Stimulated activated CD8-positive, alpha-beta memory T cell treated with anti-CD3 and anti-CD28 coated beads, Interleukin-4, amount 100 ng/mL, for 4 hours (primary cell): ENCODE results near the gene DOCK4.

Experiments
- DNase-seq, 2 donors: peaks; one replicate each; pipeline ENCODE4 v3.0.0-alpha.2; 2020; ENCODE audit warnings: low read depth in 2 of 2, low spot score in 1 of 2

DOCK4 gene

DNA sequence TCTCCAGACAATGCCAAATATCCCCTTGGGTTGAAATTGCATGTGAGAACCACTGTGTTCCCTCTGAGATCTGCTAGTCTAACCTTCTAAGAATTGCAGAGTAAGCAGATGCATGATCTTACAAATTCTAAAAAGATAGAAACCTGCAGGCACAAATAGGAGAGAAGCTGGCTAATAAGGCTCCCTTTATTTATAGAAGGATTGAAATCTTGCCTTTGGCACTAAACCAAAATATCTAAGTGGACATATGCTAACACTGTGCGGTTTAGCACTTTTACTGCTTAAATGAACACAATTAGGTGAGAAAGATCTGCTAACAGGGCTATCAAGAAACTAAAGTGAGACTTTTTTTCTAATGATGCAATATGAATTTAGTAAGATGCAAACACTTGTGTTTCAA is 225.5 kb downstream of the DOCK4 start:
- no peak for DNase-seq

DNA sequence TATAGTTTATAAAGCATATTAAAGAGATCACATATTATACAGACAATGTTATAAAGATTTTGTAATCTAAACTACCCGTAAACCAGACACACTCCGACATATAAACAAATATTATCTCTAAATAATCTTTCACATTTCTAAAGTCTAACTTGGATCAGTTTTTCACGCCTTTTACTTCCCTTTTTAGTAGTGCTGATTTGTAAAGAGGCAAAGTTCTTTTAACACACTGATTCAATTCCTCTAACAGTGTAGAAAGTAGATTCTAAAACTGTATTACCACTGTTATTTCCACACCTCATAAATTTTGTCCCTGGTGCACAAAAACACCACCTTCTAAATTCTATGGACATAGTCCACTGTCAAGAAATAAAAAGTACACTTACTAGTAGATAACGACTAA is 230.9 kb downstream of the DOCK4 start:
- DNase-seq = no peak

DNA sequence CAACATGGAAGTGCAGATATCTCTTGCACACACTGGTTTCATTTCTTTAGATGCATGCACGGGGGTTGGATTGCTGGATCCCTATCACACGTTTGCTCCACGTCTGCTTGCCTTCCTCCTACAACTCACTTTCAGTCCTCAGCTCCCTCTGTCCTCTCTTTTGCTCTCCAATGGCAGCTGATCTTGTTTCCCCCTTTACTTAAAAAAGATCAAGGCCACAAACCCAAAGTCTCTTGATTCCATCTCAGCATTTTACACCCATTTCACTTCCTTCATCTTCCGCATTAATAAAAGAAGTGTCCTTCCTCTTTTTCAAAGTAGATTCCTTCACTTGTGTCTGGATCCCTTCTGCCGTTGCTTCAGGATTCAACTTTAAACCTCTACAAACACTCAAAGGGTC is 245.2 kb downstream of the DOCK4 start:
- no peak for DNase-seq

DNA sequence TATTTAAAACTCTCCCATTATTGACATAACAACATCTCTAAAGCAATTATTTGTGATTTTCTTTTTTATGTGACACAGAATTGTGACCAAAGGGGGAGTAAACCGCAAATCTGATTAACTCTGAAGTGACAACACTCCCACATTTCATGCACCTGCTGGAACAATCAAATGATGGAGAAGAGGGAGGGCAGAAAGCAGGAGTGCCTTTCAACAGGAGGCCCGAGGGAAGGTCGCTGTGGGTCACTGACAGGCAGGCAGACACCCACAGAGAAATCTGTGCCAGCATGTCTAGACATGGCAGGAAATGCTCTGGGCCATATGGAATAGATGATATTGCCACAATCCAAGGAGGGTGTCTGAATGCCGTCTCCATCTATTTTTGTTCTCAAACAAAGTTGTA is 247.3 kb downstream of the DOCK4 start:
- no peak for DNase-seq

DNA sequence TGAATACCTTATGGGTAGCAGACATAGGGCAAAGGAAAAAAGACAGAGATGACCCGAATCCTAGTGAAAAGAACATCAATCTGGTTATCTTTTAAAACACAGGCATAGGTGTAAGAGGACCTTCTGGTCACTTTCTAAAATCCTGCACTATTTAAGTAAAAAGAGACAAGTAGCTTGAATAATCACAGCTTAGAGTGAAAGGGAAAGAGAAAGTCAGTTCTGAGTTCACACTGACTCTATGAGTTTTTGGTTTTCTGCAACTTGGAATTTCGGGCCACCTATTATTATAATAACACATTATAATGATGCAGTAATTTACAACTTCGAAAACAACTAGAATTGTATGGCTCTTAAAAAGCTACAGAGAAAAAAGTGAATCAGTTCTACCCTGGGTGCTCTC is 247.8 kb downstream of the DOCK4 start:
- no peak for DNase-seq

DNA sequence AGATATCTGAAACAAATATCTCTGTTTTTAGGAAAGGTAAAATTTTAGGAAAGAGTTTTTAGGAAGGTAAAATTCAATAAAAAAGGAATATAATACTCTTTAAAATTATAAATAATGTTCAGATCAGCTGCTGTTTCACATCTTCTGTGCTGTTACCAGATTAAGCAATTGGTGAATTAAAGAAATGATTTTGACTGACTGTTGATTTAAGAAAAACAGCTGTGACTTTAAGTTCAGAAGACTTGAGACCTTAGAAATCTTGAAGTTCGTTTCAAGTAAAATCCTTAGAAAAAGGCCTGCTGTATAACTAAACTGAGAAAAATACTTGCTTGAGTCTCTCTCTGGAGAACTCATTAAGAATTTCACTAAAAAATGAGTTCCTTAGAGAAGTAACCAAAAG is 250.6 kb downstream of the DOCK4 start:
- DNase-seq = no peak

DNA sequence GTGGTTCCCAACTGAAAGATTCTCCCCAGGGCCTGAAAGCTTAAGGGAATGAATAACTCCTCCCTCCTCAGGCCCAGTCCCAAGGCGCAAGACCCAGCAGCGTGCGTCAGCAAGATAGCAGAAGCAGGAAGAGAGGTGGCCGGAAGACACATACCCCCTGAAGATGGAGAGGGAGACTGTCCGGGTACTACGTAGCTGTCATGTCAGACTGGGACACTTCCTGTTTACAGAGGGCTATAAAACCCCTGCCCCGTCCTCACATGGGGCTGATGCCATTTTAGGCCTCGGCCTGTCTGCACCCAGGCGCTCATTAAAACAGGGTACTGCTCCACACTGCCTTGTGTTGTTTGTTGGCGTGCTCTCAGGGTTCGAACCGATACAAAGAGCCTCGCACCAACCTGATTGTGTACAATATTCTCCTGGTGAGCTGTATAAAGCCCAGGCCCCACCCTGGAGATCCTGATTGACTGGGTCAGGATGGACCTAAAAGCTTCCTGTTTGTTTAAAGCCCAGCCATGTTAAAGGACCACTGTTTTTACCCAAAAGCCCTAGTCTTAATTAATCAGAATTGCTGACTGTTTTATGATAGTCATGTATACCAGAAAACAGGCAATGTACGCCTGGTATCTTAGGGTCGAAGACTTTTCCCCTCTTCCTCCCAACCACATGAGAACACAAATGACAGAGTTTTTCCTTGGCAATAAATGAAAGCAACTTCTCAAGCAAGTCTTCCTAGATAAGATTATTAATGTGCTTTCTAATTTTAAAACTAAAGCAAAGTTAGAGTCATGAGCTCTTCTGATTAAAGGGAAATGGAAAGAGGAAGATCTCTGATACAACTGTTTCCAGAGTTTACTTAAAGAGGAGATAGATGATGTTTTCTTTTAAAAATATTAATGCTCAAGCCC is 251.5 kb downstream of the DOCK4 start:
- DNase-seq = no peak

DNA sequence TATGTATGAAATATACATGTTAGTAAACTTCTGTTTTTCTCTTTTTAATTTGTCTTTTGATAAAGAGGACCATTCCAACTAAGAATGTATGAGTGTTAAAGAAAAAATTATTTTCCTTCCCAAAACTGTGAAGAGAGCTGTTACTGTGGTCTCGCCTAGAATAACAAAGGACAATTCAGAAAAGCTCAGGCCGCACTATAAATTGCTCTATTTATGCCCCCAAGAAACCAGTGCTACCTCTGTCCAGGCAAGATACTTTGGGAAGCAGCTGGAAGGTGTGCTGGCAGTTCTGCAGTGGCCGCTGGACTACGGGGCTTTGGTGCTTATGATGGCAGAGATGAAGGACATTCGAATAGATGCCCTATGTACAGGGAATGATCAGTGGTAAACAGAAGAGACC is 252.1 kb downstream of the DOCK4 start:
- DNase-seq = no peak

DNA sequence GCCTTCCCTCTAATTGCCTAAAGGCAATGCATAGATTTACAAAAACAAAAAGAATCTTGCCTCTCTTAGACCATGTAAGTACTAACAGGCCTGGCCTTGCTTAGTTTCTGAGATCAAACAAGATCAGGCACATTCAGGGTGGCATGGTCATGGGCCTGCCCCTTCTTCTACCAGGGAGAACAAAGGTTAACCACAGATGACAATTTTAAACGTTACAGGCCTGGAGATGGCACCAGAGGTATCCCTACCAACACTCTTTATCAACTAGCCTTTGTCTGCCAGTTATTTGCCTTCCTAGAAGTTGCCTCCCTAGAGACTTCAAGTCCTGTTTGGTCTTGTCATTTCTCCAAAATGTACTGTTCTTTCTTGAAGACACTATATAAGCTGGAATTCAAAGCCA is 252.6 kb downstream of the DOCK4 start:
- DNase-seq = no peak

DNA sequence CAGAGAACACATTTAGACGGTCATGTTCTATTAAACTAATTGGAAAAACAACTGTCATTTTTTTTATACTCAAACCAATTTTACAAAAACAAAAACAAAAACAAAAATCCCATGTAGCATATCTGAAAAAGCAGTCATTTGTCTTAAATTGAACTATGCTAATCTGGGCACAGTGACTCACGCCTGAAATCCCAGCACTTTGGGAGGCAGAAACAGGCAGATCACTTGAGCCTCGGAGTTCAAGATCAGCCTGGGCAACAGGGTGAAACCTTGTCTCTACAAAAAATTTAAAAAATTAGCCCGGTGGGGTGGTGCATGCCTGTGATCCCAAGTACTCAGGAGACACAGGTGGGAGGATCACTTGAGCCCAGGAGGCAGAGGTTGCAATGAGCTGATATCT is 253.4 kb downstream of the DOCK4 start:
- DNase-seq = no peak

DNA sequence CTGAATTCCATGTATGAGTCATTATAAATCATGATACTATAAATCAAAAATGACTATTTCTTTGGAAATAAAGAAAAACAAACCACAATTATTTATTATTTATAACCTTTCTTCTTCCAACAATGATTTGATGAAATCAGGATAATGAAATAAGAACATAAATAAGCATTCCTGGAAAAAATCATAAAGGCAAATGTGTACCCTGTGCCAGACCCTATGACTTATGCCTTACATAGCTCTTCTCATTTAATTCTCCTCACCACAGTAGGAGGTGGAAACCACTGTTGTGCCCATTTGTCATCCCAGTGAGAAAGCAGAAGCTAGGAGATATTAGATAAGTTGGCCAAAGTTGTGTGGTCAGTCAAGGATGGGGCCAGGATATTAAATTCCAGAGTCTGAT is 255.1 kb downstream of the DOCK4 start:
- DNase-seq = no peak

DNA sequence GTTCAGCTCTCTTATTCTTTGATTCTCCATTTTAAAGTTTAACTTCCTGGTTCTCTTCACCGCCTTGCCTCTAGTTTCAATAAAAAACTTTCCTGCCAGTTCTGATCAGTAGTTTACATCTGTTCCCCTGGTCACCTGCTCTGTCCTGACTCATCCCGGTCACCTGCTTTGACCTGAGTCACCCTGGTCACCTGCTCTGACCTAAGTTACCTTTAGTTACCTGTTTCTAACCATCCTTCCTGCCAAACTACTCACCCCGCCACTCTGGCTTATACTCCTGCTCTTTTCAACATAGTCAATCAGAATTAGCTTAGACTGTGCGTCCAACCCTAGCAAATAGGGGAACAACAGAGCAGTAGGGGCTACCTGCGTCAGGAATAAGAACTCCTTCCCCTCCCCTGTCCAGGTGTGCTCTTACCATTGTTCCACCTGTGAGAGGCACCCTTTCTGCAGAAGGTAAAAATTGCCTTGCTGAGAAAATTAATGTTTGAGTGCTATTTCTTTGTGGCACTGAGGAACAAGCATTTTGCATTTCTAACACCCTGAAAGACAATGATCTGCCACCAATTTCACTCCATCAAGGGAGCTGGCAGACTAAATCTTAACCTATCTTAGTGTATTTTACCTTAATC is 263.6 kb downstream of the DOCK4 start:
- no peak for DNase-seq

DNA sequence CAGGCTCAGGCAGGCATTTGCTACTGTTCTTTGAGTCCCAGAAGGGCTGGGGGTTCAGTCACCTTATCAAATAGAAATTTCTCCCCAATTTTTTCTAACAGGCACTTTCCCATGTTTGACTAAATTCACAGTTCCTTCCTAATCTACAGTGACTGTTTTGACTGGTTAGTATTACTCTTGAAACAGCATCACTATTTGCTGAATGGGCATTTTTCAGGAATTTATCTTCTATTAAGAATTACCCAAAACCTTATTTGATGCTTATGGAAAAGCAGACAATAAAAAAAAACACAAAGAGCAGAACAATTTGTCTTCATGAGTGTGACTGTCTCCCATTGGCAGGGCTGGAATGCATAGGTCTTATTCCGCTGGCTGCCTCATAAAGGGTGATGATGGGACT is 269.0 kb downstream of the DOCK4 start:
- no peak for DNase-seq

DNA sequence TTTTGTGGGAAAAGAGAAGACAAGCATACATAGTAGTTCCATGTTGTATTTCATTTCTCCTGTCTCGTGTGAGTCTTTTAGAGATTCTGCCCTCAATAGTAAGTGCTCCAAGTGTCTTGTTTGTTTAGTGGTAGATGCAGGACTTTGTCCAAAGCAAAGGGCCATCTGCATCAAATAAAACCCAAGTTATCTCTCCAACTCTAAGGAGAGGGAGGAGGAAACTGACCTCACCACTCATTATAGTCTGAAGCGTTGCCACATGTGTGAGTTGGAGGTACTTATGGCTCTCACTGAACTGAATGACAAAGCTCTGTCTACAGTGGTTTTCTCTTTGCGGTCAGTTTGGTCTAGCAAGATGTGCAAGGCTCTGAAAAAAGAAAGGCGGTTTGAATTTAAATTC is 272.6 kb downstream of the DOCK4 start:
- DNase-seq = no peak

DNA sequence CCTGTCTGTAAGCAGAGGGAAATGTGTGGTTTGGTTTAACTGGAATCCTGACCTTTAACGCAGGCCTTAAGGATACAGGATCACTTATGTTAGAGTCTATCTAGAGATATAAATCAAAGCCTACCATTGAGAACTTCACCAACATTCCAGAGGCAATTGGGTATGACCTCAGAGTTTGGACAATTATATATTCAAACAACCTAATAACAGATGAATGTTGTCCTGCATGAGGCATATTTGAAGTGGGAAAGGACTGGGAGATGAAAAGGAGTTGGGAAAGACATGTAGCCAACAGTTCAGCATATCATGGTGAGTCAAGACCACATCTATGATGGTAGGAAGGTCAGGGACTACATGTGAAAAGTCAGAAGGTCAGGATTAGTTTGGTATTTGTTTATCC is 274.2 kb downstream of the DOCK4 start:
- DNase-seq = no peak

DNA sequence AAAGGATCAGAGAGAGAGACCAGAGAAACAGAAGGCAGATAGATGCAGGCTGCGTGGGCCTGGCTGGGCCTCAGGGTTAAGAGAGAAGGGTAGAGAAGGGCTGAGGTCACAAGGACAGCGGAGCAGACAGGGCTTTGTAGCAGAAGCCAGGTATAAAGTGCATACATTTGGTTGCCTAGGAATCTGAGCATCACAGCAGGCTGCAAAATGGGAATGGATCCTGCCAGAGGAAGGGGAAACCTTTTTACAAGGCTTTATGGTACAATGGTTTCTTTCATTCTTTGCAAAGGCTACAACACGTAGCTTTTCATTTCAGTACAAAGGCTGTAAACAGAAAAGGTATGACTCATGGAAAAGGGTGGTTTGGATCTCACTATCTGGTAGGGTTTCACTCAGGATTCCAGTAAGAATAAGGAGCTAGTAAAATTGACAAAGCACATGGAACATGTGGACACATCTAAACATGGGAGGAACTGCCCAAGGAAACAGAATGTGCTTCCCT is 275.1 kb downstream of the DOCK4 start:
- no peak for DNase-seq

DNA sequence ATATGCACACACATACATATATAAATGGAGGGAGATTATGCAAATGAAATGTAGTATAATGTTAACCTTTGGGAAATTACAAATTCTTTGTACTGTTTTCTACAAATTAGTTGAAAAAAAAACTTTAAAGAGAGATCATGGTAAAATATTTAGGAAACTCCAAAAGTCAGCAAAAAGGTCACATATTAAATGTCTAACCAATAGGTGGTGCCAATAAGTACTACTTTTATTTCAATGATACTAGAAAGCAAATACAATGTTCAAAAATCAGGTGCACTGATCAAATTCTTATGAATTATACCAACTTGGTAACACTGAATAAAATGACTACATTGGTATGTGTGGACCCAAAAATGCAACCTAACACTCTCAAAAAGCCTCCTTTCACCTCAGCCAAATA is 276.9 kb downstream of the DOCK4 start:
- no peak for DNase-seq

DNA sequence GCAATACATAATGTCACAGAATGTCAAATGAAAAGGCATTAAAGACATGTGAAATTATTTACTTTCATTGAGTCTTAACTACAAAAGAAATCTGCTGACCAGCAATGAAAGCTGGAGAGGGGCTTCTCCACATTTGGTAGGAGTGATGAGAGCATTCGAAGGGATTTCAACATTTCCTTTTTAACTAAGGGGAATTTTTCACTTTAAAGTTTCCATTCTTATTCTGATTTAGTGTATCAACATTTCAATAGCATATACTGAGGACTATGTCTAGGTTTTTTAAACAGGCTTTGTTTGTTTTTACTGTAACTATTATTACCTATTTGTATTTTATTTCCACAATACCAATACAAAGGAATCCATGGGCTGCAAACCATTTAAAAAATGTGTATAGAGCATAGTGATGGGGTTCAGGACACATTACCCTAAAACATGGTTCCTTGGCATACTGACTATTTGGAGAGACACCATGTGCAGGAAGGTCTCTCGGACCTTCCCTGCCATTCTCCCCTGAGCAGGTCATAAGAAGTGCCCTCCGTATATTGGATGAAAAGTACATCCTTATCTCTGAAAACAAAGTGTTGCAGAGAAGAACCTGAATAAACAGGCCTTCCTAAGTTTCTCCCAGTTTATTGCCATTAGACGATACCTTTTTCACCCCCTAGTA is 278.7 kb downstream of the DOCK4 start:
- no peak for DNase-seq

DNA sequence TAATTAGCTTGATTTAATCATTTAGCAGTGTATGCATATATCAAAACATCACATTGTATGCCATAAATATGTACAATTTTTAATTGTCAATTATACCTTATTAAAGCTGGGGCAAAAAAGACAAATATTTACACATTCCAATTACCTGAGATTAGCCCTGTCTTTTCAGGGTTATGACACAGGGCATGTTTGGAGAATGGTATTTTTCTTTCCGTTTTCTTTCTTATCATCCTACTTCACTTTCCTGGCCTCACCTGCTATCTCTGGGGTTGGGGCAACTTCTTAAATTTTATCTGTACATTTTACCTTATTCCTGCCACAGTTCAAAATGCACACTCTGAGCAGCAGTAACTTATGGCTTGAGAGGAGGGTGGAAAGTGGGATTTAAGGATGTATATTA is 285.9 kb downstream of the DOCK4 start:
- DNase-seq = no peak

DNA sequence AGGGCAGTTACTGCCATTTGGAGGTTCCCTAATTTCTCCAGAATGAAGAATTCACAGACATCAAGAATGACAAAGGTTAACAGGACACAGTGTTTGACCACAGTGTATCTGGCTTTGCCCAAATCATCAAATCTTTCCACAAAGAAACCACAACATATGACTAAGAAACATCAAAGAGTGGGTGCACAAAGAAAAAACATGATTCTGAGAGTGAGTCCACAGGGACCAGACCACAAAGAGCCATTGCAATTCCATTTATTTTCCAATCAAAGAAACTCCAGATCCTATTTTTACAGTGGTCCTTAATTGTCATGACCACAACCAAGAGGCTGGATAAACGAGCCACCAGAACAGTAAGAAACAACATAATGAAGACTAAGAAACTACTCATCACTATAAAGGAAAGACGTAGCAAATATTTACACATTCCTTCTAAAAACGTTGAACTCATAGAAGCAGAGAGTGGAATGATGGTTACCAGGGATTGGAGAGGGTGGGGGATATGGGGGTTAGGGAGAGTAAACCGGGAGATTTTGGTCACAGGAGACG is 286.5 kb downstream of the DOCK4 start:
- no peak for DNase-seq

DNA sequence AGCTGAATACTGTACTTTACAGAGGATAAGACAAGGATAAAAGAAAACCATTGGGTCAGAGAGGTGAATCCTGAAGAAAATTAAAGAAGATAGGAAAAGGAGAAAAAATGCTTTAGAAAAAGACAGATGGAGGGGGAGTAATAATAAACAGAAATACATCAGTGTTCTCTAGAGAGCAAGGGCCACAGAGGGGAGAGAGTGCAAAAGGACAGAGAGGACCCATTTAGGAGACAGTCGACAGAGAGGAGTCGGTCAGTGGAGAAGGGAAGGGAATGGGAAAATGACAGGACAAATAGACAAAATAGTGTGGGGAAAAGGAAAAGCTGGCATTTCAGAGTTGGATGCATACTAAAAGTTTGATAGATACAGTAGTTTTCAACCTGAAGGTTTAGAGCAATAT is 287.0 kb downstream of the DOCK4 start:
- DNase-seq = no peak

DNA sequence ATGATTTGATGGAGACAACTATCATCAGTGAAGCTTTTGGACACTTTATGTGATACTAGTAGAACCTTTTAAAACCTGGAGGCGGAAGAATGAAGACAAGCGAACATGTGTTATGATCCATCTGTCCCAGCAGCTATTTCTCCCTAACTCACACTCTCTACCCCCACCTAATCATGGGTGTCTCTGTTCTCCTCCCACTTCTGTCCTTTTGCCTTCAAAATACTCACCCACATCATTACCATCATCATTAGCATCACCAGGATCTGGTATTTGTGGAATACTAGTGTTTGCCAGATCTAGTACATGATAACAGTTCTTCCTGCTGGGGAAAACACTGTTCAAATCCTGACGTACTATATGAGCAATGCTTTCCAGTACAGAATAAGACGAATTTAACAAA is 287.7 kb downstream of the DOCK4 start:
- no peak for DNase-seq
